B cell (primary cell): ENCODE results near the gene POLD2. TPM values are rescaled to one million over a fixed set of nuclear protein-coding genes. Genes with fewer than 3 reads are reported as not detected.

Source experiments
- ATAC-seq: fragments of 200-7000 bp; cut with Tn5 transposase; one replicate; pipeline ENCODE4 v1.10.0; 2021; ENCODE audit warnings: low read depth, mild to moderate bottlenecking, moderate number of reproducible peaks, moderate library complexity
- CTCF ChIA-PET: fragments of 350-600 bp; sonication (Branson Sonifier 250); formaldehyde crosslinking; loops from one replicate; lab custom pipeline; 2021; ENCODE audit warnings: antibody characterized with exemption, inconsistent platforms; lab: Charles Lee
- POLR2A ChIA-PET: fragments of 350-600 bp; sonication (Branson Sonifier 250); formaldehyde crosslinking; loops from one replicate; lab custom pipeline; 2021; ENCODE audit warnings: antibody characterized with exemption; lab: Charles Lee
- DNase-seq: peaks from one replicate; pipeline ENCODE4 v3.0.0; 2013
- H2AFZ ChIP-seq: 2 replicates; pipeline ENCODE4 v1.6.1; 2012; ENCODE audit warnings: mild to moderate bottlenecking, low read depth, low read length; ENCODE audit not compliant: insufficient read depth, poor library complexity, severe bottlenecking
- H3K27ac ChIP-seq, 2 donors: 1 replicate in 1 of 2; 2 replicates in 1 of 2; pipeline ENCODE4 v1.5.1; 2012 to 2013; ENCODE audit warnings: low read length in 2 of 2, mild to moderate bottlenecking in 2 of 2, moderate library complexity in 1 of 2
- H3K27me3 ChIP-seq, 4 experiments: fragments of 200-600 bp in 1 of 4; sonication (generic) in 1 of 4; replicated peaks in 1 of 4; 1 replicate in 2 of 4; 2 replicates in 2 of 4; pipeline versions ENCODE4 v1.6.1 to v1.7.0; 2013 to 2016; ENCODE audit warnings: low read length in 3 of 4, mild to moderate bottlenecking in 2 of 4, mixed read lengths in 1 of 4, moderate library complexity in 1 of 4; ENCODE audit not compliant: insufficient read depth in 4 of 4, control insufficient read depth in 3 of 4; ENCODE audit errors: control extremely low read depth in 1 of 4
- H3K36me3 ChIP-seq, 2 experiments: replicated peaks in 1 of 2; 1 replicate in 1 of 2; 2 replicates in 1 of 2; pipeline versions ENCODE4 v1.6.1 to v1.7.1; 2013; ENCODE audit warnings: low read length in 1 of 2; ENCODE audit not compliant: insufficient read depth in 2 of 2, control insufficient read depth in 1 of 2; ENCODE audit errors: control extremely low read depth in 1 of 2, extremely low read depth in 1 of 2
- H3K4me1 ChIP-seq, 2 donors: fragments of 200-600 bp in 1 of 2; sonication (generic) in 1 of 2; 1 replicate in 1 of 2; 2 replicates in 1 of 2; pipeline versions ENCODE4 v1.5.1 to v1.6.1; 2013 to 2017; ENCODE audit warnings: low read length in 2 of 2; ENCODE audit not compliant: control insufficient read depth in 2 of 2, insufficient read depth in 2 of 2
- H3K4me2 ChIP-seq: replicated peaks from 2 replicates; pipeline ENCODE3; 2012; ENCODE audit warnings: mild to moderate bottlenecking, low read depth, low read length; ENCODE audit not compliant: poor library complexity, severe bottlenecking
- H3K4me3 ChIP-seq, 5 experiments: fragments of 200-600 bp in 1 of 5; sonication (generic) in 1 of 5; 1 replicate in 3 of 5; 2 replicates in 2 of 5; pipeline versions ENCODE4 v1.5.1 to v1.7.0; 2011 to 2016; ENCODE audit warnings: low read length in 4 of 5, mild to moderate bottlenecking in 4 of 5, low read depth in 2 of 5, control low read depth in 1 of 5, moderate library complexity in 1 of 5; ENCODE audit not compliant: insufficient read depth in 1 of 5; ENCODE audit errors: control extremely low read depth in 1 of 5, extremely low read depth in 1 of 5
- H3K79me2 ChIP-seq: fragments of 200-600 bp; sonication (generic); one replicate; pipeline ENCODE4 v1.6.0; 2016; ENCODE audit warnings: low read length; ENCODE audit not compliant: control insufficient read depth, insufficient read depth
- H3K9ac ChIP-seq: fragments of 200-600 bp; sonication (generic); 2 replicates; pipeline ENCODE4 v1.6.1; 2017; ENCODE audit warnings: mild to moderate bottlenecking, low read length, moderate library complexity
- H3K9me3 ChIP-seq, 3 donors: one replicate each; pipeline versions ENCODE4 v1.6.1 to v1.7.1; 2013; ENCODE audit warnings: low read length in 2 of 3; ENCODE audit not compliant: control insufficient read depth in 2 of 3, insufficient read depth in 1 of 3; ENCODE audit errors: control extremely low read depth in 1 of 3
- H4K20me1 ChIP-seq: 2 replicates; pipeline ENCODE4 v1.6.0; 2012; ENCODE audit warnings: mild to moderate bottlenecking, low read length; ENCODE audit not compliant: insufficient read depth, control insufficient read depth, poor library complexity, severe bottlenecking
- H3K27ac Mint-ChIP-seq: one replicate; pipeline ENCODE4 v1.8.0; 2021; ENCODE audit warnings: mixed read lengths
- H3K27me3 Mint-ChIP-seq: one replicate; pipeline ENCODE4 v1.8.0; 2021; ENCODE audit warnings: mixed read lengths
- H3K4me1 Mint-ChIP-seq: one replicate; pipeline ENCODE4 v1.8.0; 2021; ENCODE audit warnings: mixed read lengths
- H3K4me3 Mint-ChIP-seq: one replicate; pipeline ENCODE4 v1.8.0; 2021; ENCODE audit warnings: mixed read lengths
- H3K9me3 Mint-ChIP-seq: one replicate; pipeline ENCODE4 v1.8.0; 2022; ENCODE audit warnings: mixed read lengths; ENCODE audit not compliant: insufficient read depth
- CTCF ChIP-seq: fragments of 200-600 bp; IDR thresholded peaks from one replicate; pipeline ENCODE4 v1.8.0; 2022; ENCODE audit warnings: antibody characterized with exemption, mild to moderate bottlenecking
- EZH2 ChIP-seq: IDR thresholded peaks from 2 replicates; pipeline ENCODE4 v1.6.1; 2012; ENCODE audit warnings: borderline replicate concordance, low read depth, mild to moderate bottlenecking, moderate library complexity, low read length; ENCODE audit not compliant: insufficient read depth, poor library complexity, severe bottlenecking
- WGBS: methylation state at CpG from one replicate; pipeline ENCODE4 v1.1.5; 2013; ENCODE audit warnings: missing lambda C conversion rate; ENCODE audit not compliant: insufficient coverage; 5-methylcytosine and 5-hydroxymethylcytosine counted together
- intact Hi-C: fragments of 100-400 bp; cut with micrococcal nuclease; formaldehyde crosslinking; loops from one replicate; pipeline ENCODE4 v1.10.0; 2022
- polyA plus RNA-seq: library from polyadenylated mRNA; depleted of rRNA; stranded (reverse); fragments of >200 nt; gene quantifications from 2 replicates; pipeline ENCODE4 v1.2.3, GENCODE V29; 2012
- total RNA-seq, 2 donors: library from RNA; stranded (reverse); fragments of 120-200 nt in 1 of 2; gene quantifications; 1 replicate in 1 of 2; 2 replicates in 1 of 2; pipeline versions ENCODE4 v1.2.3 to v1.2.4, GENCODE V29; 2013 to 2022

Gene POLD2
- total and polyA plus RNA-seq, 2 donors (not counting 1 experiment from before 2014, with no cell fraction given) = 73.6 to 86.7 TPM

- H3K9me3 ChIP-seq = no peaks in the 10 kb centered on the region
- no peaks in the 10 kb centered on the region for H3K9me3 Mint-ChIP-seq
- H3K4me3 ChIP-seq = no peak overlapping the region
- H2AFZ ChIP-seq = no peak overlapping the region
- ChIA-PET POLR2A (interaction anchor here (1.0 to 1.8 kb wide), 2 partner anchors 12 to 31 kb away, joined by 3 read pairs; partner anchors contain the start of gene PGAM2), CTCF (no interaction called here)
- peaks cover 0 to 77% of the 10 kb centered on the region in 2 experiments for H3K36me3 ChIP-seq
- no peak overlapping the region for H3K4me2 ChIP-seq
- H4K20me1 ChIP-seq = peaks cover 15% of the 10 kb centered on the region
- no peak overlapping the region for H3K9ac ChIP-seq
- peaks cover 60 to 79% of the 10 kb centered on the region in 2 donors for H3K4me1 ChIP-seq
- peaks cover 70% of the 10 kb centered on the region for H3K4me1 Mint-ChIP-seq
- H3K4me3 Mint-ChIP-seq = peak overlapping the region; percentile 44
- H3K27ac Mint-ChIP-seq = peak overlapping the region; percentile 96
- H3K27me3 ChIP-seq = no peaks in the 10 kb centered on the region
- DNase-seq = no peak
- WGBS = 96% methylated on average over 5 of the region's 5 CpGs
- no peak for ATAC-seq
- intact Hi-C loops = no loop called here
- no peaks in the 10 kb centered on the region for H3K27me3 Mint-ChIP-seq
- peak overlapping the region; percentile 68 to 98 for H3K27ac ChIP-seq
- TF ChIP-seq CTCF (no peak), EZH2 (no peak)
- H3K79me2 ChIP-seq = peaks cover 57% of the 10 kb centered on the region
Observed at GRCh38 chr7:44077681-44078091, 45.7 kb downstream of the POLD2 start.

GRCh38 chr7:44077061-44077460 lies 46.3 kb downstream of the POLD2 start:
- no peak for DNase-seq
- Histone ChIP-seq H3K4me1 (peaks cover 66 to 85% of the 10 kb centered on the region in 2 donors), H4K20me1 (peaks cover 22% of the 10 kb centered on the region), H3K9me3 (no peaks in the 10 kb centered on the region), H3K79me2 (peaks cover 63% of the 10 kb centered on the region), H3K4me2 (no peak overlapping the region), H3K4me3 (no peak overlapping the region), H2AFZ (no peak overlapping the region), H3K9ac (no peak overlapping the region), H3K27me3 (no peaks in the 10 kb centered on the region), H3K27ac (peak overlapping the region in 1 of 2 donors; percentile 98), H3K36me3 (peaks cover 0 to 82% of the 10 kb centered on the region in 2 experiments)
- TF ChIP-seq EZH2 (no peak), CTCF (no peak)
- ChIA-PET CTCF (no interaction called here), POLR2A (no interaction called here)
- Mint-ChIP-seq H3K4me3 (no peak overlapping the region), H3K27ac (peak overlapping the region; percentile 70), H3K27me3 (no peaks in the 10 kb centered on the region), H3K9me3 (no peaks in the 10 kb centered on the region), H3K4me1 (peaks cover 76% of the 10 kb centered on the region)
- WGBS = 98% methylated on average over 8 of the region's 9 CpGs
- intact Hi-C loops = no loop called here
- ATAC-seq = no peak
